Fibroblast of lung (primary cell): ENCODE measurements around the gene GDPD1. TPM values are rescaled to one million over a fixed set of nuclear protein-coding genes. Genes with fewer than 3 reads are reported as not detected.

Source experiments
- DNase-seq, 2 donors: peaks; one replicate each; pipeline versions ENCODE4 v3.0.0 to v3.0.0-alpha.2; 2010; ENCODE audit warnings: low read depth in 2 of 2
- H2AFZ ChIP-seq: 2 replicates; pipeline ENCODE4 v1.5.1; 2012; ENCODE audit warnings: low read length, control low read depth, inconsistent platforms
- H3K27ac ChIP-seq: 2 replicates; pipeline ENCODE4 v1.5.1; 2011; ENCODE audit warnings: low read length, control low read depth; ENCODE audit not compliant: insufficient read depth
- H3K27me3 ChIP-seq: 2 replicates; pipeline ENCODE4 v1.5.1; 2011; ENCODE audit warnings: mild to moderate bottlenecking, low read length; ENCODE audit not compliant: control insufficient read depth, insufficient read depth
- H3K36me3 ChIP-seq: 2 replicates; pipeline ENCODE4 v1.5.1; 2011; ENCODE audit warnings: low read length; ENCODE audit not compliant: control insufficient read depth, insufficient read depth
- H3K4me1 ChIP-seq: 2 replicates; pipeline ENCODE4 v1.5.1; 2011; ENCODE audit warnings: low read length; ENCODE audit not compliant: control insufficient read depth, insufficient read depth; ENCODE audit errors: extremely low read depth
- H3K4me2 ChIP-seq: 2 replicates; pipeline ENCODE4 v1.5.1; 2011; ENCODE audit warnings: low read length, control low read depth; ENCODE audit not compliant: insufficient read depth; ENCODE audit errors: extremely low read depth
- H3K4me3 ChIP-seq, 4 experiments: fragments of 200-600 bp in 1 of 4; sonication (generic) in 1 of 4; replicated peaks in 1 of 4; 2 replicates each; pipeline ENCODE4 v1.5.1; 2011 to 2016; ENCODE audit warnings: low read length in 4 of 4, low read depth in 3 of 4, mild to moderate bottlenecking in 3 of 4, control low read depth in 2 of 4, inconsistent platforms in 1 of 4, mixed read lengths in 1 of 4; ENCODE audit not compliant: insufficient read depth in 1 of 4; ENCODE audit errors: control extremely low read depth in 1 of 4
- H3K79me2 ChIP-seq: 2 replicates; pipeline ENCODE4 v1.5.1; 2012; ENCODE audit warnings: mild to moderate bottlenecking, low read length, inconsistent platforms; ENCODE audit not compliant: control insufficient read depth, insufficient read depth
- H3K9ac ChIP-seq: 2 replicates; pipeline ENCODE4 v1.5.1; 2011; ENCODE audit warnings: mild to moderate bottlenecking, low read length, control low read depth; ENCODE audit not compliant: insufficient read depth
- H3K9me3 ChIP-seq: 2 replicates; pipeline ENCODE4 v1.5.1; 2012; ENCODE audit warnings: low read depth, low read length; ENCODE audit not compliant: control insufficient read depth, insufficient read depth
- H4K20me1 ChIP-seq: 2 replicates; pipeline ENCODE4 v1.5.1; 2011; ENCODE audit warnings: low read length; ENCODE audit not compliant: control insufficient read depth, insufficient read depth; ENCODE audit errors: extremely low read depth
- CTCF ChIP-seq, 2 donors: IDR thresholded peaks in 1 of 2; conservative IDR thresholded peaks in 1 of 2; 1 replicate in 1 of 2; 2 replicates in 1 of 2; pipeline ENCODE4 v1.5.1; 2011 to 2012; ENCODE audit warnings: low read length in 2 of 2, control low read depth in 1 of 2, inconsistent platforms in 1 of 2, low read depth in 1 of 2, mild to moderate bottlenecking in 1 of 2
- EZH2 ChIP-seq: IDR thresholded peaks from 2 replicates; pipeline ENCODE4 v1.5.1; 2012; ENCODE audit warnings: low read length, control low read depth, mild to moderate bottlenecking; ENCODE audit errors: missing control alignments
- polyA plus RNA-seq, 2 donors: library from polyadenylated mRNA; depleted of rRNA in 1 of 2; stranded (reverse) in 1 of 2; unstranded in 1 of 2; fragments of >200 nt; gene quantifications; 2 replicates each; pipeline ENCODE4 v1.2.1, GENCODE V29; 2011 to 2012; ENCODE audit warnings: missing spikeins in 1 of 2
- total RNA-seq: library from RNA; depleted of rRNA; stranded (reverse); fragments of >200 nt; gene quantifications from 2 replicates; pipeline ENCODE4 v1.2.1, GENCODE V29; 2014

GDPD1 gene
- total and polyA plus RNA-seq, 2 donors (not counting 1 experiment from before 2014, with no cell fraction given), result 0.44 to 1.3 TPM

GRCh38 chr17:59275618-59276017 lies 55.3 kb downstream of the GDPD1 start:
- Histone ChIP-seq H3K9ac (no peak overlapping the region), H3K4me2 (no peak overlapping the region), H3K4me1 (no peaks in the 10 kb centered on the region), H3K27me3 (no peaks in the 10 kb centered on the region), H3K36me3 (no peaks in the 10 kb centered on the region), H3K27ac (no peak overlapping the region), H2AFZ (no peak overlapping the region), H4K20me1 (no peaks in the 10 kb centered on the region), H3K9me3 (no peaks in the 10 kb centered on the region), H3K79me2 (no peaks in the 10 kb centered on the region), H3K4me3 (no peak overlapping the region)
- TF ChIP-seq EZH2 (no peak), CTCF (conservative IDR thresholded peaks at IDR 0.05 in 1 of 2, IDR thresholded peaks at IDR 0.05 in 1 of 2; ENCODE audit: low read depth in 1 of 2, low read length in 2 of 2) (no peak)
- no peak for DNase-seq

GRCh38 chr17:59277031-59277430 lies 56.7 kb downstream of the GDPD1 start:
- no peak for DNase-seq
- H3K9me3 ChIP-seq, result no peaks in the 10 kb centered on the region
- H3K27ac ChIP-seq, result no peak overlapping the region
- no peak overlapping the region for H3K4me2 ChIP-seq
- H3K36me3 ChIP-seq, result no peaks in the 10 kb centered on the region
- TF ChIP-seq EZH2 (no peak), CTCF (conservative IDR thresholded peaks at IDR 0.05 in 1 of 2, IDR thresholded peaks at IDR 0.05 in 1 of 2; ENCODE audit: low read depth in 1 of 2, low read length in 2 of 2) (no peak)
- no peaks in the 10 kb centered on the region for H3K4me1 ChIP-seq
- no peaks in the 10 kb centered on the region for H4K20me1 ChIP-seq
- no peak overlapping the region for H3K9ac ChIP-seq
- no peak overlapping the region for H2AFZ ChIP-seq
- H3K79me2 ChIP-seq, result no peaks in the 10 kb centered on the region
- no peak overlapping the region for H3K4me3 ChIP-seq
- H3K27me3 ChIP-seq, result no peaks in the 10 kb centered on the region

GRCh38 chr17:59278406-59278805 lies 58.1 kb downstream of the GDPD1 start:
- TF ChIP-seq EZH2 (no peak), CTCF (conservative IDR thresholded peaks at IDR 0.05 in 1 of 2, IDR thresholded peaks at IDR 0.05 in 1 of 2; ENCODE audit: low read depth in 1 of 2, low read length in 2 of 2) (no peak)
- no peaks in the 10 kb centered on the region for H4K20me1 ChIP-seq

More at GRCh38 chr17:59278406-59278805, 58.1 kb downstream of the GDPD1 start:
- no peaks in the 10 kb centered on the region for H3K4me1 ChIP-seq
- no peaks in the 10 kb centered on the region for H3K9me3 ChIP-seq
- H3K27me3 ChIP-seq, result no peaks in the 10 kb centered on the region
- no peak overlapping the region for H3K9ac ChIP-seq
- no peak overlapping the region for H3K4me2 ChIP-seq
- H3K4me3 ChIP-seq, result no peak overlapping the region
- H2AFZ ChIP-seq, result no peak overlapping the region
- H3K36me3 ChIP-seq, result no peaks in the 10 kb centered on the region
- no peak overlapping the region for H3K27ac ChIP-seq
- H3K79me2 ChIP-seq, result no peaks in the 10 kb centered on the region
- DNase-seq, result no peak
